PC-3 (cell line): ENCODE results near the gene NDUFB10. TPM values are rescaled to one million over a fixed set of nuclear protein-coding genes. Genes with fewer than 3 reads are reported as not detected.

Experiments used
- ATAC-seq: fragments of 200-7000 bp; cut with Tn5 transposase; 2 replicates; pipeline ENCODE4 v1.9.1; 2020; ENCODE audit warnings: mild to moderate bottlenecking, moderate library complexity
- BruUV-seq: library from RNA; stranded (reverse); fragments of 400-500 nt; replicated peaks from 2 replicates; lab custom pipeline; 2021; lab: Mats Ljungman, UMichigan
- CTCF ChIA-PET: fragments of 300-600 bp; sonication (Branson Sonifier 250); formaldehyde crosslinking; loops from one replicate; lab custom pipeline; 2022; ENCODE audit warnings: antibody characterized with exemption; lab: Charles Lee
- POLR2A ChIA-PET: fragments of 300-600 bp; sonication (Branson Sonifier 250); formaldehyde crosslinking; loops from one replicate; lab custom pipeline; 2022; ENCODE audit warnings: antibody characterized with exemption; ENCODE audit not compliant: unreplicated experiment; lab: Charles Lee
- DNase-seq: peaks from one replicate; pipeline ENCODE4 v3.0.0-alpha.2; 2015
- H2AFZ ChIP-seq: fragments of 300-600 bp; sonication (generic); 2 replicates; pipeline ENCODE4 v1.6.0; 2016; ENCODE audit warnings: antibody characterized with exemption, low read length
- H3F3A ChIP-seq: fragments of 300-600 bp; sonication (generic); one replicate; pipeline ENCODE4 v1.6.0; 2017; ENCODE audit warnings: antibody characterized with exemption, low read length, control low read depth, mild to moderate bottlenecking; ENCODE audit not compliant: unreplicated experiment
- H3K27ac ChIP-seq: fragments of 300-600 bp; sonication (generic); 2 replicates; pipeline ENCODE4 v1.5.1; 2016; ENCODE audit warnings: mild to moderate bottlenecking, low read length
- H3K27me3 ChIP-seq: fragments of 300-600 bp; sonication (generic); 2 replicates; pipeline ENCODE4 v1.6.1; 2016; ENCODE audit warnings: low read length, mixed read lengths
- H3K36me3 ChIP-seq: fragments of 300-600 bp; sonication (generic); 2 replicates; pipeline ENCODE4 v1.6.1; 2016; ENCODE audit warnings: low read depth, mixed run types, low read length, mixed read lengths
- H3K4me1 ChIP-seq: fragments of 300-600 bp; sonication (generic); 2 replicates; pipeline ENCODE4 v1.5.1; 2016; ENCODE audit warnings: low read length; ENCODE audit not compliant: insufficient read depth
- H3K4me2 ChIP-seq: fragments of 300-600 bp; sonication (generic); 2 replicates; pipeline ENCODE4 v1.6.0; 2016; ENCODE audit warnings: low read length
- H3K4me3 ChIP-seq: fragments of 300-600 bp; sonication (generic); 2 replicates; pipeline ENCODE4 v1.5.1; 2016; ENCODE audit warnings: mild to moderate bottlenecking, low read length, mixed read lengths
- H3K79me2 ChIP-seq: fragments of 300-600 bp; sonication (generic); 2 replicates; pipeline ENCODE4 v1.6.1; 2017; ENCODE audit warnings: low read length, mixed read lengths
- H3K9ac ChIP-seq: fragments of 300-600 bp; sonication (generic); 2 replicates; pipeline ENCODE4 v1.6.0; 2016; ENCODE audit warnings: mild to moderate bottlenecking, low read length
- H3K9me2 ChIP-seq: fragments of 300-600 bp; sonication (generic); replicated peaks from 2 replicates; pipeline ENCODE4 v1.6.1; 2016; ENCODE audit warnings: mixed run types, low read length, mixed read lengths
- H3K9me3 ChIP-seq: fragments of 300-600 bp; sonication (generic); 2 replicates; pipeline ENCODE4 v1.6.1; 2016; ENCODE audit warnings: low read length, mixed read lengths
- H4K20me1 ChIP-seq: fragments of 300-600 bp; sonication (generic); 2 replicates; pipeline ENCODE4 v1.6.1; 2016; ENCODE audit warnings: low read length, mixed read lengths
- CTCF ChIP-seq: fragments of 300-600 bp; sonication (generic); conservative IDR thresholded peaks from 2 replicates; pipeline ENCODE4 v1.5.1; 2017; ENCODE audit warnings: antibody characterized with exemption, low read depth, mild to moderate bottlenecking, low read length
- EZH2 ChIP-seq: fragments of 300-600 bp; sonication (generic); IDR thresholded peaks from one replicate; pipeline ENCODE4 v1.6.1; 2017; ENCODE audit warnings: antibody characterized with exemption, mild to moderate bottlenecking, low read length; ENCODE audit not compliant: unreplicated experiment
- EZH2phosphoT487 ChIP-seq: fragments of 300-600 bp; sonication (generic); IDR thresholded peaks from 2 replicates; pipeline ENCODE4 v1.6.1; 2018; ENCODE audit warnings: mild to moderate bottlenecking, antibody characterized with exemption, low read length, borderline replicate concordance
- intact Hi-C: fragments of 100-400 bp; cut with micrococcal nuclease; formaldehyde crosslinking; loops from 2 replicates; pipeline ENCODE4 v1.9.0; 2023
- total RNA-seq: library from RNA; depleted of rRNA; stranded (reverse); fragments of >200 nt; gene quantifications from 2 replicates; pipeline ENCODE4 v1.2.3, GENCODE V29; 2014

Gene NDUFB10
- total RNA-seq, 1 experiment from 2014 or later = 530 TPM

GRCh38 chr16:1973461-1974156 lies 14.3 kb downstream of the NDUFB10 start:
- ATAC-seq (no peak), DNase-seq (no peak)
- H3K9me2 ChIP-seq = no peaks in the 10 kb centered on the region
- H3K9ac ChIP-seq = no peak overlapping the region
- TF ChIP-seq EZH2 (no peak), CTCF (no peak), EZH2phosphoT487 (no peak)
- H3K79me2 ChIP-seq = peaks cover 21% of the 10 kb centered on the region
- no peaks in the 10 kb centered on the region for H4K20me1 ChIP-seq
- H3K4me1 ChIP-seq = peaks cover under 1% of the 10 kb centered on the region; the same call in 1 of the 2 replicates
- H3K27me3 ChIP-seq = no peaks in the 10 kb centered on the region
- H3K27ac ChIP-seq = no peak overlapping the region
- no peaks in the 10 kb centered on the region for H3F3A ChIP-seq
- H2AFZ ChIP-seq = no peak overlapping the region
- ChIA-PET POLR2A (no interaction called here), CTCF (no interaction called here)
- peak overlapping the region; percentile 98 for H3K4me2 ChIP-seq
- peak overlapping the region; percentile 95; the same call in 1 of the 2 replicates for H3K4me3 ChIP-seq
- intact Hi-C loops = no loop called here
- no peaks in the 10 kb centered on the region for H3K36me3 ChIP-seq
- no TSS peak for BruUV-seq
- no peaks in the 10 kb centered on the region for H3K9me3 ChIP-seq

GRCh38 chr16:1974157-1975070 lies 15.1 kb downstream of the NDUFB10 start:
- DNase-seq (no peak), ATAC-seq (no peak)
- no peak overlapping the region for H3K4me2 ChIP-seq
- CTCF ChIA-PET = no interaction called here
- intact Hi-C loops = no loop called here
- POLR2A ChIA-PET = no interaction called here
- H3K4me1 ChIP-seq = peaks cover 5% of the 10 kb centered on the region
- peaks cover 21% of the 10 kb centered on the region for H3K79me2 ChIP-seq
- no peaks in the 10 kb centered on the region for H3K9me3 ChIP-seq
- H3K9me2 ChIP-seq = no peaks in the 10 kb centered on the region
- H3F3A ChIP-seq = no peaks in the 10 kb centered on the region
- no peak overlapping the region for H3K4me3 ChIP-seq
- H3K36me3 ChIP-seq = no peaks in the 10 kb centered on the region
- no peak overlapping the region for H3K27ac ChIP-seq
- H2AFZ ChIP-seq = no peak overlapping the region
- H4K20me1 ChIP-seq = no peaks in the 10 kb centered on the region
- H3K9ac ChIP-seq = no peak overlapping the region
- TF ChIP-seq EZH2phosphoT487 (no peak), EZH2 (no peak), CTCF (no peak)
- H3K27me3 ChIP-seq = no peaks in the 10 kb centered on the region
- no TSS peak for BruUV-seq
